Fibroblast of pulmonary artery (primary cell): ENCODE data around the gene RNF215.

Experiments used
- DNase-seq: peaks from one replicate; pipeline ENCODE4 v3.0.0-alpha.2; 2010; ENCODE audit warnings: low read depth
- H3K4me3 ChIP-seq: replicated peaks from 2 replicates; pipeline ENCODE4 v1.5.1; 2011; ENCODE audit warnings: low read depth, mild to moderate bottlenecking, control low read depth, low read length, moderate library complexity
- CTCF ChIP-seq: IDR thresholded peaks from 2 replicates; pipeline ENCODE4 v1.5.1; 2011; ENCODE audit warnings: mild to moderate bottlenecking, control low read depth, low read length, inconsistent platforms; ENCODE audit errors: missing control alignments

Gene RNF215

GRCh38 chr22:30393322-30393680 is 6.1 kb upstream of the RNF215 start:
- DNase-seq, result no peak
- H3K4me3 ChIP-seq, result no peak overlapping the region
- no peak for TF ChIP-seq CTCF

GRCh38 chr22:30392661-30393321 is 5.6 kb upstream of the RNF215 start:
- DNase-seq, result no peak
- no peak overlapping the region for H3K4me3 ChIP-seq
- TF ChIP-seq CTCF, result no peak

- TF ChIP-seq CTCF, result peak; percentile 72
Measured at GRCh38 chr22:30390974-30391691, 3.9 kb upstream of the RNF215 start.

GRCh38 chr22:30386608-30386959 is 627 bp downstream of the RNF215 start:
- peak overlapping the region; percentile 57 for H3K4me3 ChIP-seq
- TF ChIP-seq CTCF, result no peak
- no peak for DNase-seq

More at GRCh38 chr22:30390974-30391691, 3.9 kb upstream of the RNF215 start:
- peak; percentile 80 for DNase-seq
- no peak overlapping the region for H3K4me3 ChIP-seq

- DNase-seq, result no peak
- H3K4me3 ChIP-seq, result peak overlapping the region; percentile 57
- no peak for TF ChIP-seq CTCF
Measured at GRCh38 chr22:30385942-30386341, 1.3 kb downstream of the RNF215 start.

- no peak for DNase-seq
- TF ChIP-seq CTCF, result no peak
- no peak overlapping the region for H3K4me3 ChIP-seq
Measured at GRCh38 chr22:30383061-30383460, 4.2 kb downstream of the RNF215 start.

GRCh38 chr22:30382340-30382739 is 4.9 kb downstream of the RNF215 start:
- TF ChIP-seq CTCF, result no peak
- DNase-seq, result no peak
- H3K4me3 ChIP-seq, result no peak overlapping the region
